Glomerular endothelial cell (primary cell): Measurements from ENCODE around the gene EIF3I. TPM values are rescaled to one million over a fixed set of nuclear protein-coding genes. Genes with fewer than 3 reads are reported as not detected.
A peak's percentile ranks its signal among the peaks of the same experiment; 100 is the strongest.

Source experiments
- DNase-seq: peaks from one replicate; pipeline ENCODE4 v3.0.0-alpha.2; 2011; ENCODE audit warnings: low read depth, low spot score; ENCODE audit errors: extremely low read depth
- total RNA-seq: library from RNA; depleted of rRNA; stranded (reverse); fragments of >200 nt; gene quantifications from 2 replicates; pipeline ENCODE4 v1.2.3, GENCODE V29; 2015

The EIF3I gene
- total RNA-seq, 1 donor from 2014 or later: 234 TPM

GRCh38 chr1:32228771-32229170 is 6.6 kb downstream of the EIF3I start:
- DNase-seq: no peak

GRCh38 chr1:32231843-32232432 is 9.7 kb downstream of the EIF3I start:
- no peak for DNase-seq

- no peak for DNase-seq
Observed at GRCh38 chr1:32232558-32233304, 10.5 kb downstream of the EIF3I start.

GRCh38 chr1:32234792-32235191 is 12.6 kb downstream of the EIF3I start:
- DNase-seq: no peak

DNA sequence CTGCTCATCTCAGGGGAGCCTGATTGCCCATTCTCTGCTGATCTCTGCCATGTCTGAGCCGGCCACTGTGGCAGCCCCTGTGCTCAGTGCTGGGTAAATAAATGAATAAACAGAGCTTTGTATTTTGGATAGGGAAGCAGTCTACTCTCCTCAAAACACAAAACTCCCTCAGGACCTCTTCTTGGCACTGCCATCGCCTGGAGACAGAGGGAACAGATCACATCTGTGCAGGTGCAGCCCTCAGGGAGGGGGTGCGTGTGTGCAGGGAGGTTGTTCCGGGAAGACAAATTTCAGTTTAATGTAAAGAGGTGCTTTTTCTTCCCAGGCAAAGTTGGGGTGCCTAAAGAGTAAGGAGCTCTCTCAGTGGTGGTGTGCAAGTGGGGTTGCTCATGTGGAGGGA is 17.1 kb downstream of the EIF3I start:
- DNase-seq: no peak

- no peak for DNase-seq
Observed at GRCh38 chr1:32239790-32240139, 17.6 kb downstream of the EIF3I start.

GRCh38 chr1:32240140-32240951 is 18.1 kb downstream of the EIF3I start:
- no peak for DNase-seq

- no peak for DNase-seq
Observed at GRCh38 chr1:32241001-32241763, 19.0 kb downstream of the EIF3I start.

- no peak for DNase-seq
Observed at GRCh38 chr1:32242341-32242851, 20.2 kb downstream of the EIF3I start.

GRCh38 chr1:32246888-32247273 is 24.7 kb downstream of the EIF3I start, which contains the start of gene FAM167B:
TSS of gene FAM167B (plus strand) at chr1:32247222. CDS start at chr1:32247422, 200 bp downstream.
- no peak for DNase-seq

- no peak for DNase-seq
Observed at GRCh38 chr1:32247452-32247851, 25.2 kb downstream of the EIF3I start.

- DNase-seq: no peak
Observed at GRCh38 chr1:32247983-32248889, 26.0 kb downstream of the EIF3I start.

- DNase-seq: peak; percentile 91
Observed at GRCh38 chr1:32249831-32250525, 27.8 kb downstream of the EIF3I start.

DNA sequence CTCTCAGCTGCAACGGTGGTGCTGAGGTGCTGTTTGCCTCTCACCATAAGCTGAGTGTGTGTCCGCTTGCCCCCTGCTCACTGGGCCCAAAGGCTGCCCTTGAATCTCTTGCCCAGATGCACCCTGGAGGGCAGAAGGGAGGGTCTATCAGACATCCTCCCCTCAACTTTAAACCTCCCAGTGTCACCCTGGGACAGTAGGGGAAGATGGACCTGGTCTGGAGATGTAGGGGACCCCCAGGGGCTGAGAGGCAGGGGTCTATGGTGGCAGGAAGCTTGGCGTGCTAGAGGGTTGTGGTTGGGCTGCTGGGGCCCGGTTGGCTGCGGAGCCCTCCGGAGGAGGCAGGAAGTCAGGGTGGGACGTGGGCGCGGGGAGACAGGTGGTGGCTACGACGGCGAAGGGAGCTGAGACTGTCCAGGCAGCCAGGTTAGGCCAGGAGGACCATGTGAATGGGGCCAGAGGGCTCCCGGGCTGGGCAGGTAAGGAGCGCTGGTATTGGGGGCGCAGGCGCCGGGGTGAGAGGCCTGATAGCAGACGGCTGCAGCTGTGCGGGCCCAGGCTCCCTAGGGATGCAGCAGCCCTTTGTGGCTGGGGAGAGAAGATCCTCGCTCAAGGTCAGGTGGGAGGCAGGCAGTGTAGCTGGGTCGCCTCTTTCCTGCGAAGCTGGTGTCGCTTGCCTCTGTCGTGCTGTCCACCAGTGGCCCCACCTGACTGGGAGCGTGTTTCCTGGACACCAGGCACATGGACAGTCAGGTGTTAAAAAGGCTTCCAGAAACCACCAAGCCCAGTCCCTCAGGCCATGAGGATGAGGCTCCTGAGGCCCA is 28.9 kb downstream of the EIF3I start, which contains the start of gene LCK:
TSS of gene LCK (plus strand) at position 373 of the 824 bp plus-strand sequence. CDS start 23,065 bp downstream, outside the sequence.
- no peak for DNase-seq

DNA sequence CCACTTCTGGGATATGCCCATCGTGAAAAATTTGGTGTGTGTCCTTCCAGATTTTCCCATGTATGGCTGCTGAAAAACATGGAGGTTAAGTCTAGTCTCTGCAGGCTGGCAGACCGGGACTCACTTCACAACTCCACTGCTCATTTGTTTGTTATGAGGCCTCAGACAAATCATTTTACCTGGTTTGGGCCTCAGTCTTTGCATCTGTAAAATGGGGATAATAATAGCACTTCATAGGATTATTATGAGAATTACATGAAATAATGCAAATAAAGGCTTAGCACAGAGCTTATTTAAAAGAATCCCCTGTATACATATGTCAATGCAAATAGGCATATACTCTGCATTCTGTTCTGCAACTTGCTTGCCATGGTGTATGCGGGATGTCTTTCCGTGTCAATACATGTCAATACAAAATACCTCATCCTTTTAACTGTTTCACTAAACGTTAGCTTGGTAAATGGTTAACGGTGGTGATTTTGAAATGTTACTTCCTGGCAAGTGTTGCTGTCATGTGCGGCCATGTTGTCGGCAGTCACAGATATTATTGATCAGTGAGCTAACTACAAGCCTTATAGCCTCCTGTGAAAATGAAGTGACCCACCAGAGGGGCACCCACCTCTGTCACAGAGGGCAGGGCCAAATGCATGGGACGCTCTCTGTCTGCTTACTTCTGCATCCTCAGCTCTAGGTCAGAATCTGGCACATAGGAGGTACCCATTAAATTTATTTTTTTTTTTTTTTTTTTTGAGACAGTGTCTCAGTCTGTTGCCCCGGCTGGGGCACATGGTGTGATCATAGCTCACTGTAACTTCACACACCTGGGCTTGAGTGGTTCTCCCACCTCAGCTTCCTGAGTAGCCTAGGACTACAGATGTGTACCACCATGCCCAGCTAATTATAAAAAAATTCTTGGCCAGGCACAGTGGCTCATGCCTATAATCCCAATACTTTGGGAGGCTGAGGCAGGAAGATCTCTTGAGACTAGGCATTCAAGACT is 33.2 kb downstream of the EIF3I start:
- no peak for DNase-seq

DNA sequence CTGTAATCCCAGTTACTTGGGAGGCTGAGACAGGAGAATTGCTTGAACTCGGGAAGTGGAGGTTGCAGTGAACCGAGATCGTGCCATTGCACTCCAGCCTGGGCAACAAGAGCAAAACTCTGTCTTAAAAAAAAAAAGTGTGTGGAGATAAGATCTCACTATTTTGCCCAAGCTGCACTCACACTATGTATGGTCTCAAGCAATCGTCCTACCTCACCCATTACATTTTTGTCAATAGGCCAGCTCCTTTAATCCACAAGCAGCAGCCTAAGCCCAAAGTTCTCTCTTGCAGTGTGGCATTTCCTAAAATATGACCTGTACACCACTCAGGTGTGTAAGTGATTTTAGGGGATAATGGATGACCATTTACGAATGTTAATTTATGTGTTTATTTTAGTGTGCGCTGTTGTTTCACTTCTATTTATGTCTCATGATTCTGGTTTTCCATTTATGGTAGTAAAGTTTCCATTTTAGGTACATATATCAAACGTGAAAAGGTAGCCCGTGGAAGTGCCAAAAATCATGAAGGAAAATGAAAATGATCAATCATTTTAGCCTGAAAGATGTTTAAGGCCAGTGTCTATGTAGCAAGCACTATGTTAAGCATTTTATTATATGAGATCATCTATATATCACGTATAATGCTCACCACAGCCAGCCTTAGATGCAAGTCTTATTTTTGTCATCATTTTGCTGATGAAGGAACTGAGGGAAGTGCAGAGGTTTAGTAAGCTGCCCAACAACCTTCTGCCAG is 34.4 kb downstream of the EIF3I start:
- DNase-seq: no peak
